ENCODE data around the gene C5orf58.

C5orf58 gene

GRCh38 chr5:170223360-170223759 lies 9.4 kb upstream of the C5orf58 start:
- DNase-seq, result no peak
- Histone ChIP-seq H4K20me1 (ENCODE audit: insufficient read depth, low read length) (no peaks in the 10 kb centered on the region), H3K27ac (ENCODE audit: low read length) (no peak overlapping the region), H3K9ac (ENCODE audit: low read depth, low read length) (no peak overlapping the region), H3K36me3 (ENCODE audit: insufficient read depth, low read length) (no peaks in the 10 kb centered on the region), H3K4me2 (ENCODE audit: insufficient read depth, low read length) (no peak overlapping the region), H3K4me1 (ENCODE audit: insufficient read depth, low read length) (no peaks in the 10 kb centered on the region), H3K27me3 (ENCODE audit: insufficient read depth, low read length, poor library complexity) (no peaks in the 10 kb centered on the region), H3K79me2 (ENCODE audit: insufficient read depth, low read length) (no peaks in the 10 kb centered on the region), H2AFZ (ENCODE audit: low read depth, low read length) (no peak overlapping the region), H3K9me3 (ENCODE audit: insufficient read depth, low read length, severe bottlenecking) (no peaks in the 10 kb centered on the region), H3K4me3 (ENCODE audit: low read depth in 1 of 2, low read length in 2 of 2) (no peak overlapping the region)
- no peak for TF ChIP-seq EZH2 (IDR thresholded peaks at IDR 0.05; ENCODE audit: borderline replicate concordance, low read depth, low read length, severe bottlenecking)
- no peak for TF ChIP-seq CTCF (IDR thresholded peaks at IDR 0.05; ENCODE audit: borderline replicate concordance, extremely low read depth, low read length, poor library complexity, severe bottlenecking)
- no peak for ATAC-seq (ENCODE audit: insufficient read depth, low read depth)

- Histone ChIP-seq H3K9me3 (ENCODE audit: insufficient read depth, low read length, severe bottlenecking) (no peaks in the 10 kb centered on the region), H3K4me1 (ENCODE audit: insufficient read depth, low read length) (no peaks in the 10 kb centered on the region), H3K27ac (ENCODE audit: low read length) (no peak overlapping the region), H4K20me1 (ENCODE audit: insufficient read depth, low read length) (no peaks in the 10 kb centered on the region), H3K9ac (ENCODE audit: low read depth, low read length) (no peak overlapping the region), H2AFZ (ENCODE audit: low read depth, low read length) (no peak overlapping the region), H3K79me2 (ENCODE audit: insufficient read depth, low read length) (no peaks in the 10 kb centered on the region), H3K36me3 (ENCODE audit: insufficient read depth, low read length) (no peaks in the 10 kb centered on the region), H3K4me2 (ENCODE audit: insufficient read depth, low read length) (no peak overlapping the region), H3K27me3 (ENCODE audit: insufficient read depth, low read length, poor library complexity) (no peaks in the 10 kb centered on the region), H3K4me3 (ENCODE audit: low read depth in 1 of 2, low read length in 2 of 2) (no peak overlapping the region)
- TF ChIP-seq CTCF (IDR thresholded peaks at IDR 0.05; ENCODE audit: borderline replicate concordance, extremely low read depth, low read length, poor library complexity, severe bottlenecking), result no peak
- TF ChIP-seq EZH2 (IDR thresholded peaks at IDR 0.05; ENCODE audit: borderline replicate concordance, low read depth, low read length, severe bottlenecking), result no peak
- DNase-seq (no peak), ATAC-seq (ENCODE audit: insufficient read depth, low read depth) (no peak)
These were observed 8.9 kb upstream of the C5orf58 start for GRCh38 chr5:170223906-170224305.

GRCh38 chr5:170225326-170226128 lies 7.3 kb upstream of the C5orf58 start:
- Histone ChIP-seq H3K27ac (ENCODE audit: low read length) (no peak overlapping the region), H3K27me3 (ENCODE audit: insufficient read depth, low read length, poor library complexity) (no peaks in the 10 kb centered on the region), H2AFZ (ENCODE audit: low read depth, low read length) (no peak overlapping the region), H3K4me3 (ENCODE audit: low read depth in 1 of 2, low read length in 2 of 2) (no peak overlapping the region), H3K36me3 (ENCODE audit: insufficient read depth, low read length) (no peaks in the 10 kb centered on the region), H3K4me1 (ENCODE audit: insufficient read depth, low read length) (no peaks in the 10 kb centered on the region), H3K4me2 (ENCODE audit: insufficient read depth, low read length) (no peak overlapping the region), H3K79me2 (ENCODE audit: insufficient read depth, low read length) (no peaks in the 10 kb centered on the region), H3K9ac (ENCODE audit: low read depth, low read length) (no peak overlapping the region), H4K20me1 (ENCODE audit: insufficient read depth, low read length) (no peaks in the 10 kb centered on the region), H3K9me3 (ENCODE audit: insufficient read depth, low read length, severe bottlenecking) (no peaks in the 10 kb centered on the region)
- ATAC-seq (ENCODE audit: insufficient read depth, low read depth) (peak; percentile 91), DNase-seq (peak; percentile 74)
- peak; percentile 84 for TF ChIP-seq CTCF (IDR thresholded peaks at IDR 0.05; ENCODE audit: borderline replicate concordance, extremely low read depth, low read length, poor library complexity, severe bottlenecking)
- TF ChIP-seq EZH2 (IDR thresholded peaks at IDR 0.05; ENCODE audit: borderline replicate concordance, low read depth, low read length, severe bottlenecking), result no peak
